Measurements from ENCODE around the gene CD320.
"Not testable (repeated sequence)": the region's sequence is repeated elsewhere in the genome, so short reads cannot be mapped to it uniquely, and the experiment has no call there.

CD320 gene

GRCh38 chr19:8310342-8311055 is 2.3 kb upstream of the CD320 start:
- no peak for DNase-seq (ENCODE audit: low read depth in 1 of 2, low spot score in 1 of 2)

- DNase-seq (ENCODE audit: low read depth in 1 of 2, low spot score in 1 of 2) = no peak
Measured at GRCh38 chr19:8308891-8309291, 733 bp upstream of the CD320 start.

GRCh38 chr19:8307400-8307964 is 676 bp downstream of the CD320 start:
- DNase-seq (ENCODE audit: low read depth in 1 of 2, low spot score in 1 of 2) = no peak

DNA sequence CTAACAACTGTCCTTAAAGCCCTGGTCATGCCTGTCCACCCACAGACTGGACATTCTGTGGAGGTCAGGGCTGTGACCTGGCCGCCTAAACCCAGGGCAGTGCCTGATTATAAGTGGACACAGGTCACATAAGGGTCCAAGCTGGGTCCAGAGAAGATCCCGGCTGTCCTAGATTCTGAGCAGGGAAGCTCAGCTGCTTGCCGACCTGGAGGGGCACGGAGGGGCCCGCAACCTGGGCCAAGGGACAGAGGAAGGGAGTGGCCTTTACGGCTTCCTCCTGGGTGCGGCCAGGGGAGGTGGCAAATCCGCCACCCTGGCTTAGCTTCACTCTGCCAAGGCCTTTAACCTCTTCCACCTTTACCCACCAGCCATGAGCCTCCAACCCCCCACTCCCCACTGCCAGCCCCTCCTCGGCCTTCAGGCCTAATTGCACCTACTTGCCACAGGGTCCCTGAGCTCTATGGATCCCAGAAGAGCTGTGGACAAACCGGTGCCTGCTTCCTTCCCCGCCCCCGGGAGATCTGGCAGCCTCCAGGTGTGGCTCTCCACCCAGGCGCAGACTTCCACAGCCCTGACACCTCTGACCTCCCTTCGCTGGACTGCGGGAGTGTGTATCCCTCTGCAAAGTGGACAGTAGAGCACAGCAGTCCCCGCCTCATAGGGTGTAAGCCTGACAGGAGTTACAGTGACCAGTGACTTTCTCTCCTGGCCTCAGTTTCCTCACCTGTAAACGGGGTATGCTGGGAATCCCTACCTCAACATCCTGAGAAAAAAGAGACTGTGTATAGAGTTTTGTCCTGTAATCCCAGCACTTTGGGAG is 1.7 kb downstream of the CD320 start:
- no peak for DNase-seq (ENCODE audit: low read depth in 1 of 2, low spot score in 1 of 2)

DNA sequence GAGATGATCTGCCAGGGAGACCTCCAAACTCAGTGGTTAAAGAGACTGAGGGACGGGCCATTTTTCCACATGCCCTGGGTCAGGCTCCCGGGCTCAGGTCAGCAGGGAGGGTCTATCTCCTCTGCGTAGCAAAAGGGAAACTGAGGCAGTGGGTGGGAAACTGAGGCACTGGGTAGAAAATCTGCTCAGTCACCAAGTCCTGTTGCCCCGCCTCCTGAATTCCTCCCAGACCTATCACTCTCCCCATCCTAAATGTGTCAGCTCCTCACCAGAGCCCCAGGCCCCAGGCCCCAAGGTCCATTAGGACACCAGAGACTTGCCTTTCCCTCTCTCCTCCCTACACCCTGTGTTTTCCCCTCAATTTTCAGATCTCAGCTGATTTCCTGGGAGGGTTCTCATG is 2.4 kb downstream of the CD320 start:
- no peak for DNase-seq (ENCODE audit: low read depth in 1 of 2, low spot score in 1 of 2)

DNA sequence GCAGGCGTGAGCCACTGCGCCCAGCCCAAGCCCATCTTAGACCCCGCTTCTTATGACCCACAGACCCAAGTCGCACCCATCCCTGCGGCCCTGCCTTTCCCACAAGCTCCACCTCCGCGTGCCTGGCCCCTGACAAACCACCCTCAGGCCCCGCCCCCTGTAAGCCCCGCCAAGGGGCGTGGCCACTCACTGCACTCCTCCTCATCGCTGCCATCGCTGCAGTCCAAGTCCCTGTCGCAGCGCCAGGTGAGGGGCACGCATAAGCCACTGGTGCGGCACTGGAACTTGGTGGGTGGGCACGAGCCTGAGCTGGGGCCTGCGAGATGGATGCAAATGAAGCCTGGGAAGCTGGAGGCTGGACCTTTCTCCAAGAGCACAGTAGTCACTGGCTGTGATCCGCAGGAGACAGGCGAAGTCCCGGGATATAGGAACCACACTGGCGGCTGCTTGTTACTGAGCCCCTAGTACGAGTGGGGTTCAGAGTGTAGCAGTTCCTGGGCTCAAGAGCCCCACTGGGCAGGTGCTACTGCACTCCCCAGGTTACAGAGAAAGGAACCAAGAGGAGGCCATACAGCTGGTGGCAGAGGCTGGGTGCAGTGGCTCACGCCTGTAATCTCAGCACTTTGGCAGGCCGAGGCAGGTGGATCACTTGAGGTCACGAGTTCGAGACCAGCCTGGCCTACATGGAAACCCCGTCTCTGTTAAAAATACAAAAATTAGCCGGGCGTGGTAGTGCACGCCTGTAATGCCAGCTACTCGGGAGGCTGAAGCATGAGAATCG is 3.1 kb downstream of the CD320 start:
- DNase-seq (ENCODE audit: low read depth in 1 of 2, low spot score in 1 of 2) = no peak

DNA sequence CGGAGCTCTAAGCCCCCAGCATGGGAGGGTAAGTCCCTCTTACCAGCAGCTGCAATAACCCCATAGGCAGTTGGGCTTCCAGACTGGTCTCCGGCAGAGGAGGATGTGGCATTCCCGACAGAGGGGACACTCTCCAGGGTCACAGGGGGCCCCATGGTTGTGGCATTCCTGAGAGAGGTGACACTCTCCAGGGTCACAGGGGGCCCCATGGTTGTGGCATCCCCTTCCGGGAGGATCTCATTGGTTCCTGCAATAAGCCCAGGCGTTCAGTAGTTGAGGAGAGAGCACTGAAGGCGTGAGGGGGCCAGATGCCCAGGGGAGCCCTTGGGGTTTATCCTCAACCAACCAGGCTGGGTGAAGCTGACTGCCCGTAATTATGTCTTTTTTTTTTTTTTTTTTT is 5.4 kb downstream of the CD320 start:
- no peak for DNase-seq (ENCODE audit: low read depth in 1 of 2, low spot score in 1 of 2)

- DNase-seq (ENCODE audit: low read depth in 1 of 2, low spot score in 1 of 2) = no peak
Measured at GRCh38 chr19:8302357-8302691, 5.8 kb downstream of the CD320 start.

DNA sequence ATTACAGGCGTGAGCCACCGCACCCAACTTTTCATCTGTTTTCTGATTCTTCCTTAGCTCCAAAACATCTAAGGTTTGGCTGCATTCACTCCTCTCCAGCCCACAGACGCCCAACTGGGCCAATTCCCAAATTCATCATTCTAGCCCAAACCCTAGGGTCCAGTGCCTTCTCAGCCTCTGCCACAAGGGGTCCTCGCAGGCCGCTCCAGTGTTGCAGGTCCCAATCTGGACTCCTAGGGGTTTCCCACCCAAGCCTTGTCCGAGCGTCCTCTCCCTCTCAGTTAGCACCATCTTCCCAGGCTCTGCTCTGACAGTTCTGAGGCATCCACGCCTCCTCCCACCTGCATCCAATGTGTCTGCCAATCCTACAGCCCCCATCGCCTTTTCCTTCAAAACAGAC is 16.8 kb downstream of the CD320 start:
- DNase-seq (ENCODE audit: low read depth in 1 of 2, low spot score in 1 of 2) = not testable (repeated sequence)

DNA sequence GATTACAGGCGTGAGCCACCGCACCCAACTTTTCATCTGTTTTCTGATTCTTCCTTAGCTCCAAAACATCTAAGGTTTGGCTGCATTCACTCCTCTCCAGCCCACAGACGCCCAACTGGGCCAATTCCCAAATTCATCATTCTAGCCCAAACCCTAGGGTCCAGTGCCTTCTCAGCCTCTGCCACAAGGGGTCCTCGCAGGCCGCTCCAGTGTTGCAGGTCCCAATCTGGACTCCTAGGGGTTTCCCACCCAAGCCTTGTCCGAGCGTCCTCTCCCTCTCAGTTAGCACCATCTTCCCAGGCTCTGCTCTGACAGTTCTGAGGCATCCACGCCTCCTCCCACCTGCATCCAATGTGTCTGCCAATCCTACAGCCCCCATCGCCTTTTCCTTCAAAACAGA is 31.6 kb downstream of the CD320 start:
- not testable (repeated sequence) for DNase-seq (ENCODE audit: low read depth in 1 of 2, low spot score in 1 of 2)

DNA sequence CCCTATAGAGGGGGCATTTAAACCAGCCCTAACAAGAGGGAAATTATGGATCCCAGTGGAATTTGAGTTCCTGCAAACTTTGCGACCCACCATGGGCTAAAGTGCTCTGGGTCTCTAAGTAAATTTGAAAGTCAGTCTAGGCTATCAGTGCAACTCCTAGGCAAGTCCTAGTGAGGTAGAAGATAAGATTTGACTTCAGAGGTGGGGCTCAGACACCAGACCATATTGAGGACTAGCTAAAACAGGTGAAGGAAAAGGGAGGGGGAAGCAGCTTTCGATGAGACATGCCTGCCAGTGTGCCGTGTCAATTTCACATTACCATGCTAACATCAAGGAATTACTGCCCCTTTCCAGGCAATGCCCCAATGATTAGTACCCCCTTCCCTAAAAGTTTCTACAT is 38.4 kb downstream of the CD320 start:
- DNase-seq (ENCODE audit: low read depth in 1 of 2, low spot score in 1 of 2) = no peak

DNA sequence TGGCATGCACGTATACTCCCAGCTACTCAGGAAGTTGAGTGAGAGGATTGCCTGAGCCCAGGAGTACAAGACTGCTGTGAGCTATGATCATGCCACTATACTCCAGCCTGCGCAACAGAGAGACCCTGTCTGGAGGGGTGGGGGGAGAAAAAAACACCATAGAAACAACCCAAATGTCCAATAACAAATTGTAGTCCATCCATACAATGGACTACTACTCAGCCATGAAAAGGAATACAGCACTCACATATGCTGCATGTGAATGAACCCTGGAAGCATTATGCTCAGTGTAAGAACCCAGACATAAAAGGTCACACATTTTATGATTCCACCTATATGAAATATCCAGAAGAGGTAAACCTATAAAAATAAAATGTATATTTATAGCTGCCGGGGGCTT is 42.3 kb downstream of the CD320 start:
- DNase-seq (ENCODE audit: low read depth in 1 of 2, low spot score in 1 of 2) = no peak

DNA sequence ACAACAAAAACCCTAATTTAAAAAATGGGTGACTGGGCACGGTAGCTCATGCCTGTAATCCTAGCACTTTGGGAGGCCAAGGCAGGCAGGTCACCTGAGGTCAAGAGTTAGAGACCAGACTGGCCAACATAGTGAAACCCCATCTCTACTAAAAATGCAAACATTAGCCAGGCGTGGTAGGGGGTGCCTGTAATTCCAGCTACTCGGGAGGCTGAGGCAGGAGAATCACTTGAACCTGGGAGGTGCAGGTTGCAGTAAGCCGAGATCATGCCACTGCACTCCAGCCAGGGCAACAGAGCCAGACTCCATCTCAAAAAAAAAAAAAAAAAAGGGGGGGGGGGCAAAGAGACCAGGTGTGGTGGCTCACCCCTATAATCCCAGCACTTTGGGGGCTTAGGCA is 43.9 kb downstream of the CD320 start:
- not testable (repeated sequence) for DNase-seq (ENCODE audit: low read depth in 1 of 2, low spot score in 1 of 2)

- DNase-seq (ENCODE audit: low read depth in 1 of 2, low spot score in 1 of 2) = no peak
Measured at GRCh38 chr19:8262431-8262830, 45.7 kb downstream of the CD320 start.

DNA sequence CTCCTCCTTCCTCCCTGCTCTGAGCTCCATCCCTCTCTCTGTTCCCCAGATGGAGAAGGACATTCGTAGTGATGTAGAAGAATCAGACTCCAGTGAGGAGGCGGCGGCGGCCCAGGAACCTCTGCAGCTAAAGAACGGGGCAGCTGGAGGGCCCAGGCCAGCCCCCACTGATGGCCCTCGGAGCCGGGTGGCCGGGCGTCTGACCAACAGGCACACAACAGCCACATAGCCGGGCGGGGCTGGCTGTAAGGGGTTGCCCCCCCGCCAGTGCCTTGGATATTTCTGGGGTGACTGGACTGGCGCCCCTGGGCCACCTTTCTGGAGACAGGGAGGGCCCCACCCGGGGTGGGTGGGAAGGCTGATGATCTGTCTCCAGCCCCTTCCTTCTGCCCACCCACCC is 46.3 kb downstream of the CD320 start:
- no peak for DNase-seq (ENCODE audit: low read depth in 1 of 2, low spot score in 1 of 2)

DNA sequence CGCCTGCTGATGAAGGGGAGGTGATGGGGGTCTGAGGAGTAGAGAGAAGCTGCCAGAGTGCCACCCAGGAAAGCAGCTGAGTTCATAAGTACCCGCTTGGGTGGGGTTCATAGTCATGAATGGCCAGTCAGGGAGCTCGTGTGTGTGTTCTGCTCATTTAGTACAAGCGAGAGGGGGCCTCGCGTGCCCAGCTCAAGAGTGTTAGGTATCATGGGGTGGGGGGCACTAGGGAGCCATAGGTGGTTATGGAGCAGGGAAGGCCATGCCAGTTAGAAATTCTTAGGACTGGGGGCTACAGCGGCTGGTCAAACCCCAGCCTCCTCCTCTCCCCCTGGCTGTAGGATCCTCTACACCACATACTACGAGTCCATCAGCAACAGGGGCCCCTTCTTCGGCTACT is 46.8 kb downstream of the CD320 start:
- no peak for DNase-seq (ENCODE audit: low read depth in 1 of 2, low spot score in 1 of 2)

DNA sequence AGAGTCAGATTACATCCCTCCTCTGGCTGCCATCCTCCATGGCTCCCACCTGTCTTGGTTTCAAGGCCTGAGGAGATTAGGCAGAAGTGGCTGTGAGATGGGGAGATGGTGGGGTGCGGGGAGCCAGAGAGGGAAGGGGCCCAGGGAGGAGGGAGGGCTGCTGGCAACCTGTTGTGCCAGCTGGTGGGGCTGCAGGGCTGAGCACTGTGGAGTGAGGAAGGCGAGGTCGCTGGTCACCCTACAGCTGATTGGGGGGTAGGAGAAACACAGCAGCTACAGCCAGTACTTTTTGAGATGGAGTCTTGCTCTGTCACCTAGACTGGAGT is 48.3 kb downstream of the CD320 start:
- no peak for DNase-seq (ENCODE audit: low read depth in 1 of 2, low spot score in 1 of 2)

- no peak for DNase-seq (ENCODE audit: low read depth in 1 of 2, low spot score in 1 of 2)
Measured at GRCh38 chr19:8259142-8259921, 48.8 kb downstream of the CD320 start.

GRCh38 chr19:8257052-8257443 is 51.1 kb downstream of the CD320 start:
- DNase-seq (ENCODE audit: low read depth in 1 of 2, low spot score in 1 of 2) = no peak

GRCh38 chr19:8256276-8257051 is 51.7 kb downstream of the CD320 start:
- DNase-seq (ENCODE audit: low read depth in 1 of 2, low spot score in 1 of 2) = no peak
